Endothelial cell of umbilical vein (primary cell): ENCODE results near the gene C1orf94. TPM values are rescaled to one million over a fixed set of nuclear protein-coding genes. Genes with fewer than 3 reads are reported as not detected.

Experiments
- BruUV-seq: library from RNA; stranded (reverse); fragments of 400-500 nt; replicated peaks from 2 replicates; lab custom pipeline; 2021; lab: Mats Ljungman, UMichigan
- CTCF ChIA-PET: fragments of 300-600, 350-600 bp; sonication (Branson Sonifier 250); formaldehyde crosslinking; loops from one replicate; lab custom pipeline; 2021; ENCODE audit warnings: antibody characterized with exemption, inconsistent platforms; lab: Charles Lee
- POLR2A ChIA-PET: fragments of 300-600, 350-600 bp; sonication (Branson Sonifier 250); formaldehyde crosslinking; loops from one replicate; lab custom pipeline; 2021; ENCODE audit warnings: antibody characterized with exemption, inconsistent platforms; lab: Charles Lee
- DNase-seq: peaks from one replicate; pipeline ENCODE4 v3.0.0-alpha.2; 2011; ENCODE audit warnings: low read depth, low spot score
- FAIRE-seq: peaks from 2 replicates; lab custom pipeline; 2011; peaks lifted over from hg19 to GRCh38; lab: Jason Lieb, UNC
- H2AFZ ChIP-seq: 2 replicates; pipeline ENCODE4 v1.6.0; 2012; ENCODE audit warnings: low read depth, low read length, control low read depth, inconsistent platforms
- H3K27ac ChIP-seq: 2 replicates; pipeline ENCODE4 v1.5.1; 2011; ENCODE audit warnings: low read depth, mild to moderate bottlenecking, control low read depth, low read length, moderate library complexity; ENCODE audit not compliant: insufficient read depth
- H3K27me3 ChIP-seq, 2 experiments: 2 replicates each; pipeline versions ENCODE4 v1.6.0 to v1.6.1; 2011; ENCODE audit warnings: low read length in 2 of 2, mixed read lengths in 1 of 2; ENCODE audit not compliant: control insufficient read depth in 2 of 2, insufficient read depth in 2 of 2
- H3K36me3 ChIP-seq, 2 experiments: 2 replicates in 1 of 2; 3 replicates in 1 of 2; pipeline ENCODE4 v1.5.1; 2011; ENCODE audit warnings: low read length in 2 of 2, mild to moderate bottlenecking in 1 of 2, moderate library complexity in 1 of 2; ENCODE audit not compliant: control insufficient read depth in 2 of 2, insufficient read depth in 2 of 2; ENCODE audit errors: extremely low read depth in 1 of 2
- H3K4me1 ChIP-seq: 3 replicates; pipeline ENCODE4 v1.5.1; 2011; ENCODE audit warnings: mild to moderate bottlenecking, low read length; ENCODE audit not compliant: control insufficient read depth, insufficient read depth; ENCODE audit errors: extremely low read depth
- H3K4me2 ChIP-seq: 2 replicates; pipeline ENCODE4 v1.6.1; 2011; ENCODE audit warnings: low read length, control low read depth, mixed read lengths; ENCODE audit not compliant: insufficient read depth
- H3K4me3 ChIP-seq, 3 experiments: fragments of 200-600 bp in 1 of 3; sonication (generic), shearing (Covaris generic) in 1 of 3; replicated peaks in 1 of 3; 2 replicates each; pipeline ENCODE4 v1.5.1; 2011 to 2016; ENCODE audit warnings: control low read depth in 3 of 3, low read length in 3 of 3, mild to moderate bottlenecking in 2 of 3, inconsistent platforms in 1 of 3, low read depth in 1 of 3, moderate library complexity in 1 of 3; ENCODE audit not compliant: insufficient read depth in 1 of 3
- H3K79me2 ChIP-seq: 2 replicates; pipeline ENCODE4 v1.6.0; 2012; ENCODE audit warnings: low read length, inconsistent platforms; ENCODE audit not compliant: control insufficient read depth, insufficient read depth
- H3K9ac ChIP-seq: replicated peaks from 2 replicates; pipeline ENCODE3; 2011; ENCODE audit warnings: low read length, control low read depth; ENCODE audit not compliant: insufficient read depth; ENCODE audit errors: extremely low read depth
- H3K9me1 ChIP-seq: replicated peaks from 3 replicates; pipeline ENCODE4 v1.6.0; 2011; ENCODE audit warnings: mild to moderate bottlenecking, low read length; ENCODE audit not compliant: control insufficient read depth, insufficient read depth; ENCODE audit errors: extremely low read depth
- H3K9me3 ChIP-seq: replicated peaks from 2 replicates; pipeline ENCODE4 v1.5.1; 2012; ENCODE audit warnings: low read length, inconsistent platforms; ENCODE audit not compliant: control insufficient read depth, insufficient read depth
- H4K20me1 ChIP-seq: replicated peaks from 2 replicates; pipeline ENCODE3; 2011; ENCODE audit warnings: mild to moderate bottlenecking, low read length; ENCODE audit not compliant: control insufficient read depth, insufficient read depth; ENCODE audit errors: extremely low read depth
- EZH2 ChIP-seq: IDR thresholded peaks from 2 replicates; pipeline ENCODE4 v1.6.1; 2012; ENCODE audit warnings: borderline replicate concordance, low read depth, mild to moderate bottlenecking, moderate library complexity, low read length, inconsistent platforms; ENCODE audit not compliant: severe bottlenecking
- FOS ChIP-seq: IDR thresholded peaks from 2 replicates; pipeline ENCODE4 v1.6.1; 2011; ENCODE audit warnings: mild to moderate bottlenecking, low read length, moderate library complexity, borderline replicate concordance; ENCODE audit not compliant: insufficient read depth
- GATA2 ChIP-seq: IDR thresholded peaks from 2 replicates; pipeline ENCODE4 v1.7.0; 2011; ENCODE audit warnings: low read depth, mild to moderate bottlenecking, moderate library complexity, mixed read lengths, low read length; ENCODE audit not compliant: insufficient read length, insufficient read depth
- JUN ChIP-seq: IDR thresholded peaks from 2 replicates; pipeline ENCODE4 v1.6.1; 2011; ENCODE audit warnings: borderline replicate concordance, low read depth; ENCODE audit not compliant: insufficient read length, insufficient read depth
- MYC ChIP-seq: IDR thresholded peaks from one replicate; pipeline ENCODE4 v1.6.1; 2011; ENCODE audit warnings: mild to moderate bottlenecking, low read depth, low read length
- POLR2A ChIP-seq: IDR thresholded peaks from 2 replicates; pipeline ENCODE4 v1.6.1; 2012; ENCODE audit warnings: low read depth, mild to moderate bottlenecking, control low read depth, low read length
- POLR2AphosphoS5 ChIP-seq: IDR thresholded peaks from 2 replicates; pipeline ENCODE4 v1.6.1; 2012; ENCODE audit warnings: low read depth, mild to moderate bottlenecking, control low read depth, low read length, moderate library complexity; ENCODE audit not compliant: insufficient read depth
- dilution Hi-C: fragments of 300-500 bp; cut with MboI; formaldehyde crosslinking; loops from one replicate; pipeline ENCODE4 v1.15.0; 2019; ENCODE audit warnings: low sequenced_read_pairs; ENCODE audit not compliant: extremely low pct_ligation_motif_present
- intact Hi-C: fragments of 100-400 bp; cut with micrococcal nuclease; formaldehyde crosslinking; loops from one replicate; pipeline ENCODE4 v1.10.0; 2022
- polyA plus RNA-seq, 4 experiments: library from polyadenylated mRNA; depleted of rRNA in 3 of 4; stranded (reverse) in 3 of 4; unstranded in 1 of 4; fragments of >200 nt; gene quantifications; 2 replicates each; pipeline versions ENCODE4 v1.2.1 to v1.2.3, GENCODE V29; 2011 to 2012; ENCODE audit warnings: missing spikeins in 1 of 4
- total RNA-seq: library from RNA; stranded (reverse); gene quantifications from 2 replicates; pipeline ENCODE4 v1.2.3, GENCODE V29; 2021
- TF ChIP-seq, protein P1 (sequence below), 2 donors: IDR thresholded peaks; 1 replicate in 1 of 2; 2 replicates in 1 of 2; pipeline ENCODE4 v1.5.1; 2011; ENCODE audit warnings: low read length in 2 of 2, mild to moderate bottlenecking in 2 of 2, moderate library complexity in 2 of 2, control low read depth in 1 of 2, inconsistent platforms in 1 of 2, low read depth in 1 of 2; ENCODE audit not compliant: insufficient read depth in 1 of 2; ENCODE audit errors: extremely low read depth in 1 of 2
- TF ChIP-seq, protein P2 (sequence below): IDR thresholded peaks from 2 replicates; pipeline ENCODE4 v1.6.1; 2011; ENCODE audit not compliant: insufficient read depth, insufficient read length

The C1orf94 gene
- total and polyA plus RNA-seq, 2 donors (not counting 3 experiments of a cell fraction or from before 2014, with no cell fraction given): not detected

DNA sequence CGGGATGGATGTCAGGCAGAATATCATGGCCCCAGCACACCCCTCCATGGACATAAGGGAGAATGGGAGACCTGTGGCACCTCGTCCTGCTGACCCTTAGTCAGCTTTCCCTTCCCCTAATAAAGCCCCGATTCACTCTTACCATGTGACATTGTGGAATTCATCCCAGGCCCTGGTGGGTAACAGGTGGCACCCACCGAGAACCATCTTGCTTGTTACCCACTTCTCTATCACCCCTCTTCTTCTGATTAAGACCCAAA is 44.6 kb upstream of the C1orf94 start:
- H2AFZ ChIP-seq: no peak overlapping the region
- BruUV-seq: no TSS peak
- FAIRE-seq (no peak), DNase-seq (no peak)
- no peak overlapping the region for H3K9ac ChIP-seq
- intact Hi-C loops: no loop called here
- no peaks in the 10 kb centered on the region for H3K9me1 ChIP-seq
- no peaks in the 10 kb centered on the region for H3K36me3 ChIP-seq
- ChIA-PET CTCF (no interaction called here), POLR2A (no interaction called here)
- dilution Hi-C loops: no loop called here
- H3K27ac ChIP-seq: no peak overlapping the region
- no peak for TF ChIP-seq EZH2
- no peak for TF ChIP-seq MYC
- TF ChIP-seq POLR2A: no peak
- TF ChIP-seq FOS: no peak
- no peak for TF ChIP-seq GATA2
- TF ChIP-seq, protein P1, sequence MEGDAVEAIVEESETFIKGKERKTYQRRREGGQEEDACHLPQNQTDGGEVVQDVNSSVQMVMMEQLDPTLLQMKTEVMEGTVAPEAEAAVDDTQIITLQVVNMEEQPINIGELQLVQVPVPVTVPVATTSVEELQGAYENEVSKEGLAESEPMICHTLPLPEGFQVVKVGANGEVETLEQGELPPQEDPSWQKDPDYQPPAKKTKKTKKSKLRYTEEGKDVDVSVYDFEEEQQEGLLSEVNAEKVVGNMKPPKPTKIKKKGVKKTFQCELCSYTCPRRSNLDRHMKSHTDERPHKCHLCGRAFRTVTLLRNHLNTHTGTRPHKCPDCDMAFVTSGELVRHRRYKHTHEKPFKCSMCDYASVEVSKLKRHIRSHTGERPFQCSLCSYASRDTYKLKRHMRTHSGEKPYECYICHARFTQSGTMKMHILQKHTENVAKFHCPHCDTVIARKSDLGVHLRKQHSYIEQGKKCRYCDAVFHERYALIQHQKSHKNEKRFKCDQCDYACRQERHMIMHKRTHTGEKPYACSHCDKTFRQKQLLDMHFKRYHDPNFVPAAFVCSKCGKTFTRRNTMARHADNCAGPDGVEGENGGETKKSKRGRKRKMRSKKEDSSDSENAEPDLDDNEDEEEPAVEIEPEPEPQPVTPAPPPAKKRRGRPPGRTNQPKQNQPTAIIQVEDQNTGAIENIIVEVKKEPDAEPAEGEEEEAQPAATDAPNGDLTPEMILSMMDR (IDR thresholded peaks at IDR 0.05; ENCODE audit: extremely low read depth in 1 of 2, insufficient read depth in 1 of 2, low read depth in 1 of 2, low read length in 2 of 2): no peak
- no peak for TF ChIP-seq JUN
- TF ChIP-seq, protein P2, sequence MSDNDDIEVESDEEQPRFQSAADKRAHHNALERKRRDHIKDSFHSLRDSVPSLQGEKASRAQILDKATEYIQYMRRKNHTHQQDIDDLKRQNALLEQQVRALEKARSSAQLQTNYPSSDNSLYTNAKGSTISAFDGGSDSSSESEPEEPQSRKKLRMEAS: no peak
- no peak for TF ChIP-seq POLR2AphosphoS5
- H3K79me2 ChIP-seq: no peaks in the 10 kb centered on the region
- H4K20me1 ChIP-seq: no peaks in the 10 kb centered on the region
- peaks cover 1% of the 10 kb centered on the region for H3K9me3 ChIP-seq
- no peak overlapping the region for H3K4me2 ChIP-seq
- H3K4me3 ChIP-seq: no peak overlapping the region
- H3K4me1 ChIP-seq: no peaks in the 10 kb centered on the region
- no peaks in the 10 kb centered on the region for H3K27me3 ChIP-seq
